GM12878 (cell line): Measurements from ENCODE around the gene SLC35E2B. TPM values are rescaled to one million over a fixed set of nuclear protein-coding genes. Genes with fewer than 3 reads are reported as not detected.

Experiments
- CBFB ChIP-seq: IDR thresholded peaks from 2 replicates; pipeline ENCODE4 v1.6.1; 2016; ENCODE audit warnings: antibody characterized with exemption, low read depth
- CHD4 ChIP-seq: fragments of 200-600 bp; sonication (generic); IDR thresholded peaks from 2 replicates; pipeline ENCODE4 v1.6.1; 2016; ENCODE audit warnings: mild to moderate bottlenecking
- EGR1 ChIP-seq, 2 experiments: IDR thresholded peaks; 1 replicate in 1 of 2; 2 replicates in 1 of 2; pipeline ENCODE4 v1.6.1; 2011 to 2012; ENCODE audit warnings: low read depth in 2 of 2, low read length in 2 of 2, borderline replicate concordance in 1 of 2, mild to moderate bottlenecking in 1 of 2, moderate library complexity in 1 of 2
- FOS ChIP-seq: IDR thresholded peaks from 3 replicates; pipeline ENCODE4 v1.6.1; 2011; ENCODE audit warnings: borderline replicate concordance; ENCODE audit not compliant: insufficient read length; ENCODE audit errors: extremely low read depth
- GATAD2B ChIP-seq: fragments of 450-650 bp; conservative IDR thresholded peaks from 2 replicates; pipeline ENCODE4 v1.6.1; 2017; ENCODE audit warnings: low read depth, mild to moderate bottlenecking, moderate library complexity
- HCFC1 ChIP-seq: fragments of 150-350 bp; IDR thresholded peaks from 2 replicates; pipeline ENCODE4 v1.6.1; 2014; ENCODE audit warnings: low read length
- IKZF2 ChIP-seq, 2 experiments: fragments of 450-650 bp; IDR thresholded peaks; 2 replicates each; pipeline ENCODE4 v1.6.1; 2017; ENCODE audit warnings: mild to moderate bottlenecking in 2 of 2, moderate library complexity in 2 of 2
- NFYB ChIP-seq: IDR thresholded peaks from 2 replicates; pipeline ENCODE4 v1.6.1; 2011; ENCODE audit warnings: low read depth, mild to moderate bottlenecking, low read length, improper control_type of control experiment, moderate library complexity; ENCODE audit not compliant: insufficient read depth
- PAX5 ChIP-seq: IDR thresholded peaks from 2 replicates; pipeline ENCODE4 v1.6.1; 2011; ENCODE audit warnings: low read depth, low read length, borderline replicate concordance
- PKNOX1 ChIP-seq: fragments of 450-650 bp; IDR thresholded peaks from 2 replicates; pipeline ENCODE4 v1.6.1; 2016; ENCODE audit warnings: mild to moderate bottlenecking
- PML ChIP-seq: IDR thresholded peaks from 2 replicates; pipeline ENCODE4 v1.6.1; 2012; ENCODE audit warnings: low read length, inconsistent platforms
- POLR2A ChIP-seq: IDR thresholded peaks from 2 replicates; pipeline ENCODE4 v1.6.1; 2011; ENCODE audit warnings: low read depth, mild to moderate bottlenecking, low read length
- RCOR1 ChIP-seq: conservative IDR thresholded peaks from 2 replicates; pipeline ENCODE4 v1.6.1; 2012; ENCODE audit warnings: low read depth, low read length, improper control_type of control experiment
- SIN3A ChIP-seq: IDR thresholded peaks from 2 replicates; pipeline ENCODE4 v1.6.1; 2012; ENCODE audit warnings: low read depth, low read length, improper control_type of control experiment
- SIX5 ChIP-seq: IDR thresholded peaks from 2 replicates; pipeline ENCODE4 v1.6.1; 2011; ENCODE audit warnings: mild to moderate bottlenecking, low read depth, low read length, moderate library complexity; ENCODE audit not compliant: severe bottlenecking
- SRF ChIP-seq, 2 experiments: IDR thresholded peaks; 2 replicates each; pipeline ENCODE4 v1.6.1; 2011; ENCODE audit warnings: low read depth in 2 of 2, low read length in 2 of 2, mild to moderate bottlenecking in 1 of 2, moderate library complexity in 1 of 2
- STAT3 ChIP-seq: IDR thresholded peaks from 2 replicates; pipeline ENCODE4 v1.6.1; 2011; ENCODE audit warnings: low read depth, low read length, improper control_type of control experiment
- TBL1XR1 ChIP-seq: IDR thresholded peaks from 2 replicates; pipeline ENCODE4 v1.6.1; 2012; ENCODE audit warnings: low read depth, low read length, improper control_type of control experiment
- ZBED1 ChIP-seq: IDR thresholded peaks from 2 replicates; pipeline ENCODE4 v1.6.1; 2016; ENCODE audit warnings: borderline replicate concordance
- ZNF592 ChIP-seq: fragments of 450-650 bp; IDR thresholded peaks from 2 replicates; pipeline ENCODE4 v1.6.1; 2017; ENCODE audit warnings: mild to moderate bottlenecking, moderate library complexity
- ZNF622 ChIP-seq: fragments of 450-650 bp; IDR thresholded peaks from 2 replicates; pipeline ENCODE4 v1.6.1; 2017; ENCODE audit warnings: mild to moderate bottlenecking, inconsistent platforms
- ZNF687 ChIP-seq: fragments of 450-650 bp; IDR thresholded peaks from 2 replicates; pipeline ENCODE4 v1.6.1; 2017; ENCODE audit warnings: mild to moderate bottlenecking, moderate library complexity
- polyA plus RNA-seq, 11 experiments: library from polyadenylated mRNA; depleted of rRNA in 4 of 11; unstranded in 6 of 11; stranded (reverse) in 5 of 11; fragments of >200 nt; fragmentation: Nextera tagmentation in 4 of 11; fragmentation: Illumina TruSeq in 1 of 11; extraction: Ambion mirVana in 4 of 11; extraction: Trizol in 1 of 11; gene quantifications; 1 replicate in 1 of 11; 2 replicates in 10 of 11; pipeline versions ENCODE4 v1.2.1 to v1.2.3, GENCODE V29; 2011 to 2016; ENCODE audit warnings: inconsistent platforms in 2 of 11, missing spikeins in 2 of 11, low read depth in 1 of 11
- total RNA-seq, 4 experiments: library from RNA; depleted of rRNA in 3 of 4; stranded (reverse); fragments of >200 nt in 3 of 4; fragmentation: Illumina TruSeq in 1 of 4; extraction: Trizol in 1 of 4; gene quantifications; 2 replicates each; pipeline versions ENCODE4 v1.2.1 to v1.2.3, GENCODE V29; 2013 to 2021

SLC35E2B gene
- total and polyA plus RNA-seq, 10 of the 15 experiments (the other 5 are each of a cell fraction or from before 2014, with no cell fraction given): 2.6 to 36.7 (median 18.6) TPM

GRCh38 chr1:1678581-1679380, 13.8 kb downstream of the SLC35E2B start (continued):
- TF ChIP-seq NFYB (no peak), CBFB (no peak), GATAD2B (no peak), SIX5 (no peak), PML (no peak), RCOR1 (0 out of 2 replicates have a peak, but pooled peaks have one; percentile 21), HCFC1 (0 out of 2 replicates have a peak, but pooled peaks have one; percentile 31), ZBED1 (no peak), CHD4 (no peak), POLR2A (peak; percentile 15), SIN3A (no peak), PKNOX1 (no peak), PAX5 (peak; percentile 52; the same call in 1 of the 2 replicates), SRF (IDR thresholded peaks at IDR 0.05; ENCODE audit: low read depth in 2 of 2, low read length in 2 of 2) (no peak), TBL1XR1 (0 out of 2 replicates have a peak, but pooled peaks have one; percentile 20), ZNF622 (no peak), FOS (no peak), ZNF687 (peak; percentile 98), EGR1 (IDR thresholded peaks at IDR 0.05; ENCODE audit: borderline replicate concordance in 1 of 2, low read depth in 2 of 2, low read length in 2 of 2) (no peak), ZNF592 (peak; percentile 65; the same call in 1 of the 2 replicates), IKZF2 (IDR thresholded peaks at IDR 0.05) (peak in 1 of 2 experiments; percentile 7; a peak in 1 of 4 replicates), STAT3 (no peak)
